AG10803 (cell line): ENCODE data around the gene VRK2.
"Not testable (repeated sequence)": the region's sequence is repeated elsewhere in the genome, so short reads cannot be mapped to it uniquely, and the experiment has no call there.

ENCODE experiments used
- DNase-seq: peaks from one replicate; pipeline ENCODE4 v3.0.0; 2010; ENCODE audit warnings: low read depth
- H3K4me3 ChIP-seq: 2 replicates; pipeline ENCODE4 v1.5.1; 2011; ENCODE audit warnings: mild to moderate bottlenecking, low read length, control low read depth
- CTCF ChIP-seq: conservative IDR thresholded peaks from 2 replicates; pipeline ENCODE4 v1.5.1; 2011; ENCODE audit warnings: mild to moderate bottlenecking, low read length, control low read depth, inconsistent platforms

VRK2 gene

DNA sequence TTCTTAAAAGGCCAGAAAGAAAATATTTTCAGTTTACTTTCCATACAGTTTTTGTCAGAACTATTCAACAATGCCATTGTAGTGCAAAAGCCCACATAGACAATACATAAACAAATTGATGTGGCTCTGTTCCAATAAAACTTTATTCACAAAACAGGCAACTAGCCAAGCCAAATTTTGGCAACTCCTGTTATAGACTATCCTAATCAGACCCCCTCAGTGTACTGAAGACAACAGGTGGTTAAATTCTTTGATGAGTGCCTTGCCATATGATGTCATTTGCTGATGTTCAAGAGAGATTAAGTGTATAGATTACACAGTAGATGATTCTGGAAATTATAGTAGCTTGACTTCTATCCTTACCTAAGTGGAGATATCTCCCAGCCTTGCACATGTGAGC is 111.1 kb downstream of the VRK2 start:
- TF ChIP-seq CTCF = no peak
- no peak overlapping the region for H3K4me3 ChIP-seq
- DNase-seq = no peak

GRCh38 chr2:58158481-58158880 is 111.9 kb downstream of the VRK2 start:
- no peak for DNase-seq
- no peak overlapping the region for H3K4me3 ChIP-seq
- TF ChIP-seq CTCF = no peak

DNA sequence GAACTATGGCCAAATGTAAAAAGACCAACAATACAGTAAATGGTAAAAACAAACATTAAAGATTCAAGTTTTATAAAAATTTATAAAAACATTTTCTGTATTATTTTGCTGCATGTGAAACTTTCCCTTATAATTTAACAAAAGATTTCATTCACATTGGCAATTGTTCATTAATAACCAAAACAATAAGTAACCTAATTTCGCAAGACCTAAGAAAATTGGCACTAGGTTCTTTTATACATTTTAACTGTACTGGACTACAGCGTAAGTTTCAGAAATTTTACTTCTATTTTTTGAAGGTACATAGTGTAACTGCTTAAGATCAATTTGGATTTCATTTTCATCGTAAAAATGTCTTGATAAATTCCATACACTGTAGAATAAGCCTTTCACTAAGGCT is 117.3 kb downstream of the VRK2 start:
- no peak overlapping the region for H3K4me3 ChIP-seq
- no peak for TF ChIP-seq CTCF
- no peak for DNase-seq

DNA sequence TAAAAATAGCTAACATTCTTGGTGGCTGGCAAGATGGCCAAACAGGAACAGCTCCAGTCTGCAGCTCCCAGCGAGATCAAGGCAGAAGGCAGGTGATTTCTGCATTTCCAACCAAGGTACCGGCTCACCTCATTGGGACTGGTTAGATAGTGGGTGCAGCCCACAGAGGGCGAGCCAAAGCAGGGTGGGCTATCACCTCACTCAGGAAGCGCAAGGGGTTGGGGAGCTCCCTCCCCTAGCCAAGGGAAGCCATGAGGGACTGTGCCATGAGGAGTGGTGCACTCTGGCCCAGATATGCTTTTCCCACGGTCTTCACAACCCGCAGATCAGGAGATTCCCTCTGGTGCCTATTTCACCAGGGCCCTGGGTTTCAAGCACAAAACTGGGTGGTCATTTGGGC is 121.5 kb downstream of the VRK2 start:
- not testable (repeated sequence) for H3K4me3 ChIP-seq, DNase-seq

DNA sequence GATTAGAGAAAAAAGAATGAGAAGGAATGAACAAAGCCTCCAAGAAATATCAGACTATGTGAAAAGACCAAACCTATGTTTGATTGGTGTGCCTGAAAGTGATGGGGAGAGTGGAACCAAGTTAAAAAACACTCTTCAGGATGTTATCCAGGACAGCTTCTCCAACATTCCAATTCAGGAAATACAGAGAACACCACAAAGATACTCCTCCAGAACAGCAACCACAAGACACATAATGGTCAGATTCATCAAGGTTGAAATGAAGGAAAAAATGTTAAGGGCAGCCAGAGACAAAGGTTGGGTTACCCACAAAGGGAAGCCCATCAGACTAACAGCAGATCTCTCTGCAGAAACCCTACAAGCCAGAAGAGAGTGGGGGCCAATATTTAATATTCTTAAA is 123.2 kb downstream of the VRK2 start:
- H3K4me3 ChIP-seq, DNase-seq: not testable (repeated sequence)

- H3K4me3 ChIP-seq, DNase-seq: not testable (repeated sequence)
Measured at GRCh38 chr2:58170334-58170933, 123.8 kb downstream of the VRK2 start.

DNA sequence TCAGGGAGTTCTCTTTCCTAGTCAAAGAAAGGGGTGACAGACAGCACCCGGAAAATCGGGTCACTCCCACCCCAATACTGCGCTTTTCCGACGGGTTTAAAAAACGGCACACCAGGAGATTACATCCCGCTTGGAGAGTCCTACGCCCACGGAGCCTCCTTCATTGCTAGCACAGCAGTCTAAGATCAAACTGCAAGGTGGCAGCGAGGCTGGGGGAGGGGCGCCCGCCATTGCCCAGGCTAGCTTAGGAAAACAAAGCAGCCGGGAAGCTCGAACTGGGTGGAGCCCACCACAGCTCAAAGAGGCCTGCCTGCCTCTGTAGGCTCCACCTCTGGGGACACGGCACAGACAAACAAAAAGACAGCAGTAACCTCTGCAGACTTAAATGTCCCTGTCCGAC is 125.2 kb downstream of the VRK2 start:
- not testable (repeated sequence) for DNase-seq, H3K4me3 ChIP-seq

- DNase-seq, H3K4me3 ChIP-seq: not testable (repeated sequence)
Measured at GRCh38 chr2:58177187-58177586, 130.6 kb downstream of the VRK2 start.

DNA sequence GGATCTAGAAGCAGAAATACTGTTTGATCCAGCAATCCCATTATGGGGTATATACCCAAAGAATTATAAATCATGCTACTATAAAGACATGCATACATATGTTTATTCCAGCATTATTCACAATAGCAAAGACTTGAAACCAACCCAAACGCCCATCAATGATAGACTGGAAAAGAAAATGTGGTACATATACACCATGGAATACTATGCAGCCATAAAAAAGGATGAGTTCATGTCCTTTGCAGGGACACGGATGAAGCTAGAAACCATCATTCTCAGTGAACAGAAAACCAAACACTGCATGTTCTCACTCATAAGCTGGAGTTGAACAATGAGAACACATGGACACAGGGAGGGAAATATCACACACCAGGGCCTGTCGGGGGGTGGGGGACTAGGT is 133.6 kb downstream of the VRK2 start:
- not testable (repeated sequence) for DNase-seq, H3K4me3 ChIP-seq

DNA sequence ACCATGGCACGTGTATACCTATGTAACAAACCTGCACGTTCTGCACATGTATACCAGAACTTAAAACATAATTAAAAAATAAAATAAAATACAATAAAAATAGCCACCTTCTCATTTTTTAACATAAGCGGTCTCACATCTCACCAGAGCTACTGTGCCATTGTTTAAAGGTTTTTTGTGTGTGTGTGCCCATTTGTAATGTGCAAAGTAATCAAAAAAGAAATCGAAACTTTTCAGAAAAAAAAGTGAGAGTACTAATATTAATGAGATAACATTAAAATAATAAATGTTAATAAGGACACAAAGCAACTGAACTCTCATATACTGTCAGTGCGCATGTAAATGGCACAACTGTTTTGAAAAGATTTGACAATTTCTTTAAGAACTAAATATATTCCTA is 134.0 kb downstream of the VRK2 start:
- no peak overlapping the region for H3K4me3 ChIP-seq
- no peak for TF ChIP-seq CTCF
- no peak for DNase-seq

DNA sequence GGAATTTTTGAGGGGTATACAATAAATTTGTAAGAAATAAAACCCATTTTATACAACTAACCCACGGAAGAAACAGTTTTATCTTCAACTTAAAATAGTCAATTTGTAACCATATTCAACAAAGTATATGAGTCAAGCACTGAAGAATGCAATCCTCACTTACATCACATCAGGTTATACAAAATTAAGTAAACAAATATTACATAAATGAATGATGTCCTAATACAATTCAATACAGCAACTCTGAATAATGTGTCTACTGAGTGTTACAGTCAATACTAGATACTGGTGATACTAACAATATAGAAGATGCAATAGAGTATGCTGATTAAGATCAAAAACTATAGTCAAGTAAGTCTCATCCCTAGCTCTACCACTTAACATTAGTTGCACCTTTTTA is 135.9 kb downstream of the VRK2 start:
- TF ChIP-seq CTCF = no peak
- no peak overlapping the region for H3K4me3 ChIP-seq
- no peak for DNase-seq
